GM18868 (cell line): ENCODE results near the gene TMCC1.
"Not testable (repeated sequence)": the region's sequence is repeated elsewhere in the genome, so short reads cannot be mapped to it uniquely, and the experiment has no call there.

Experiments
- ATAC-seq: cut with Tn5 transposase; IDR thresholded peaks from one replicate; pipeline ENCODE4 v1.9.1; 2021; ENCODE audit warnings: mild to moderate bottlenecking, moderate library complexity; ENCODE audit not compliant: unreplicated experiment

TMCC1 gene

DNA sequence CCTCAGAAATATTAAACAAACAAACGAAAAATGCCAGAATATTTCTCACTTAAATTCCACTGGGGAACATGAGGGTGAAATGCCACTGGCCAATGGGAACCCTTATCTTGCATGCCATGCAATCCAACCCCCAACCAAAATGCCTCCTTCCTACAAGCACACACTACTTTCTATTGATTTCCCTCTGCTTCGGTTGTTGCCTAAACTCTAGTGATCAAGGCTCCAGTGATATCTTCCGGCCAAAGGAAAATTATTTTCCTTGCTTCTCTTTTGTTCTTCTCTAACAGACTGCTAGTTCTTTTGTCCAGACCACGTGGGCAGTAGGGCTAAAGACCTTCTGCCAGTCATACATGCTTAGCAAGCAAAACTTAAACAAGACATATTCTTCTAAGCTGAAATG, 115.7 kb downstream of the TMCC1 start:
- no peak for ATAC-seq

DNA sequence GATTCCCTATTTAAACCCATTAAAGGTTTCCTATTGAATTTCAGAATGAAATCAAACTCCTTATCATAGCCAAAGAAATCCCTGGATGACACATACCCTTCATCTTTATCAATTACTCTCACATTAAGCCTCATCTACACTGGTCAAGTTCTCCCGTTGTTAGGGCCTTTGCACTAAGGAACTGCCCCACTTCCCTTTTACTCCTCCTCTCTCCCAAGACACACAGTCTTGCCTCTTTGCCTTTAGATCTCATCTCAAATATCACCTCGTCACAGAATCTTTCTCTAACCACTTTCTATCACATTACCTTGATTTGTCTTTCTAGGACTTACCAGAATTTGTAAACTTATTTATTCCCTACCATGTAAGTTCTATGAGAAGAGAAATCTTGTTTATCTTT, 117.6 kb downstream of the TMCC1 start:
- ATAC-seq, result no peak

DNA sequence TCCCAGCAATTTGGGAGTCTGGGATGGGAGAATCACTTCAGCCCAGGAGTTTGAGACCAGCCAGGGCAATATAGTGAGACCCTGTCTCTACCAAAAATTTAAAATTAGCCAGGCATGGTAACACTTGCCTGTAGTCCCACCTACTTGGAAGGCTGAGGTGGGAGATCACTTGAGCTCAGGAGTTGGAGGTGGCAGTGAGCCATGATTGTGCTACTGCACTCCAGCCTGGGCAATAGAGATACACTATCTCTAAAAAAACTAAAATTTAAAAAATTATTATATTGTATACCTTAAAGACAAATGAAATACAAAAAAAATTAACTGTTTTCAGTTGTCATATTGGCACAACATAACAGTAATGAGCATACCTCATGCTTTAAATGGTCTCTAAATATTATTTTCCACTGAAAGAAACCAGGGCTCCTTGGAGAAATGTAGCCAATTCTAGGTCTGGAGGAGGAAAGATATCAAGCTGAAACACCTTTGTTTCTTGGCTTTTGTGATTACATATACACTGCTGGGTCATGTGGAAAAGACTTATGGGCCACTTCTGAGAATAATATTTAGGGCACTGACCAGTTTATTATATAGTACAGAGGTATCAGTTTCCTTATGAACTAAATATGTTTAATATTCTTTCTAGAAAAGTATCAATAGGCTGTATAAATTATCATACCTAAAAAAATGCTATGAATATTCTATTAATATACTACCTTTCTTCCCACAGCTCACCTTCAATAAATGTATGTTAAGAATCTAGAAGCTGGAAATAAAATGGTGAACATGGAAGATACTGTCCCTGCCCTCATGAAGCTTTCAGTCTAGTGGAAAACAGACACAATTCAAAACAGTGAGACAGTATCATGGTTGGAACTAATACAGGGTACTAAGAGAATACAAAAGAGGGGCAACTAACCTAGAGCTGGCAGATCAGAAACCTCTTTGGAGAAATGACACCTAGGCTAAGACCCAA, 119.5 kb downstream of the TMCC1 start:
- ATAC-seq, result no peak

DNA sequence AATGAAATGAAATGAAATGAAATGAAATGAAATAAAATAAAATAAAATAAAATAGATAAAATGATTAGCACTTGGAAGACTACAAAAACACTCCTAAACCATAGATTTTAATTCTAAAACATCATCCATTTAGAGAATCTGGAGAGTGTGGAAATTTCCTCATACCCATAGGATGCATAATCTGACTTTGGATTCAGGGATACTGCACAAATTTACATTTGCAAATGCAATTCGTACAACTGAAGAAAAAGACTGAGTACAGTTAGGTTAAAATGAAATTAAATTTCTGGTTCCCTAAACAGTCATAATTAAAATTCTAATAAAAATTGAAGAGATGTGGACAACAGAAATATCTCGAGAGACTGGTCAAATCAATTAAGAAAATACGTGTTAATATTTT, 122.9 kb downstream of the TMCC1 start:
- ATAC-seq, result no peak

DNA sequence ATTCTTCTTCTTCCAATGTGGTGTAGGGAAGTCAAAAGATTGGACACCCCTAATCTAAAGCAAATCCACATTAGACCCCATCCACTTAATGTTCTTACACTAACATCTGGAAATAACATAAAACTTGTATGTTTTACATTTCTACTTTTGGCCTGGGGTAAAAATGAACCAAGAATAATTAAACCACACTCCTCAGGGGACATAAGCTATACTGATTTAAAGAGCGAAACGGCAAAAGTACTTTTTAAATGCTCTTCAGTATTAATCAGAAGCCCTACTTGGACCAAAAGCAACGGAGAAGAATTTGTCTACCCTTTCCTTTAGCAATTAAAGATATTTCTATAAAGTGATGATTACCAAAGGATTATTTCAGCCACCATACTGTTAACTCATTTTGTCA, 123.9 kb downstream of the TMCC1 start:
- no peak for ATAC-seq

DNA sequence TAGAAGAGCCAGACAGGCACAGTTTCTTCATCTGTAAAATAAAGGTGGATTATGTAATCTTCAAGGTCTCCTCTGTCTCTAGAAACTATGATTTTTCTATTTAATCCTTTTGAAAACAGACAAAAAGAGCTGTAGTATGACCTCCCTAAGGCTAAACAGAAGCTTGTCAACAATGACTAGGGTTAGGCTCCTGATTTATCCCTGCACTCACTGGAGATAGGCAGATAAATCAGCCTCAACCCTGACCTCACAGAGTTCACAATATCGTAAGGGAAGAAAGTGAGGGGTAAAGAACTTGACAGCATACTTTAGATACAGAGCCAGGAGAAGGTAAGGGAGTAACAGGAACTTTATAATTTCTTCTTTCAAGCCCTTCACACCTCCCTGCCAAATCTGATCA, 124.8 kb downstream of the TMCC1 start:
- ATAC-seq, result no peak

DNA sequence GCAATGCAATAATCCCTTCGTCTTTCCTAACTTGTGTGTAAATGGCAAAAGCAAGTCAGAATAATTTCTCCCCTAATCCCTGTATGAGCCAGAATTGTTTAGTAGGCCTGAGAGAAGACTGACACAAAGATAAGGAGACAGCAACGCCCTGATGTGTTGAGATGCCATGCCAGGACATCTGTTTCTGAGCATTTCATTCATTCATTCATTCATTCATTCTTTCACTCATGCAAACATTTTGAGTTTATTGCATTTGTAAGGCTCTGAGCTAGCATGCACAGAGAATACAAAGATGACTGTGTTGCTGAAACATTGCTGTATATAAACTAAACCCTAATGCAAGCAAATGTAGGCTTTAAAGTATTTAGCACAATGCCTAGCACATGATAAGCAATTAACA, 127.4 kb downstream of the TMCC1 start:
- ATAC-seq, result no peak

DNA sequence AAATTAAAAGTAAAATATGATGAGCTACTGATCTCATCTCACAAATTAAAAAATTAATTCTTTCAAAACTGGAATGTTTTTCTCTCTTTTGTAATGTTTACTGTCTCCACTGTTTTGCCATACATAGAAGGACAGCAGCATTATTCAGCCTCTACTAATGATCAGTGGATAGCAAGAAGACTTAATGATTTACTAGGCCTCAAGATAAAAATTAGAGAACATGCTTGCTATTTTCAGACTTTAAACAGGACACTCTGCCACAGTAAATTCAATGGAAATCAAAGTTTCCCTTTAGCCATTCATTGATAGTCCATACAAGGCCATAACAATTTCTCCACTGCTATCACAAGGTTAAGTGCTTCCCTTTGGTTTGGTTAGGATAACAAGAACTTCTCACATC, 129.4 kb downstream of the TMCC1 start:
- ATAC-seq, result no peak

DNA sequence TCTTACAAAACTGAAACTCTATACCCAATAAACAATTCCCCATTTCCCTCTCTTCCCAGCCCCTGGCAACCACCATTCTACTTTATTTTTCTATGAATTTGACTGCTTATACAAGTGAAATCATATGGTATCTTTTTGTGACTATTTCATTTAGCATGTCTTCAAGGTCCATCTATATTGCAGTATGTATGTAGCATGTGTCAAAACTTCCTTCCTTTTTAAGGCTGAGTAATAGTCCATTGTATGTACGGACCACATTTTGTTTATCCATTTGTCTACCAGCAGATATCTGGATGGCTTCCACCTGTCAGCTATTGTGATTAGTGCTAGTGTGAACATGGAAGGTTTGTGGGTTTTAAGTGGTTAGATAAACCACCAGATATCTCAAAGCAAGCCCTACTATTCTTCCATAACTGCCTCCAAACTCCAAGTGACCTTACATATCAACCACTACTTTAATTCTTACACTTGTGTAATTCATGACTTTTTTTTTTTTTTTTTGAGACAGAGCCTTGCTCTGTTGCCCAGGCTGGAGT, 134.7 kb downstream of the TMCC1 start:
- no peak for ATAC-seq

DNA sequence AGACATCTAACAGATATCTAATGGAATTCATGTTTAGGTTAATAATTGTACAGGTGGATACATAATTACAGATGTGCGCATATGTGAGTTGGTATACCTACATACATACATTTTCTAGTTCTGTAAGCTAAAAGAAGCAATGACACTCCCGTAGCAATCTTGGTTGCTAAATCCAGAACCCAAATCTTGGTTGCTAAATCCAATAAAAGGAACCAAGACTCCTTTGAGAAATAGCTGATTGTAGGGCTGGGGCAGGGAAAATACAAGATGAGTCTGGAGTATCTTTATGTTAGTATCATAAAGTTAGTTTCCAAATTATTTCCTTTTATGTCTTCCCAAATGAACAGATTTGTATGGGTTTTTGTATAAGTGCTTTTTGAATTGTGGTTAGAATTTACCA, 135.2 kb downstream of the TMCC1 start:
- no peak for ATAC-seq

DNA sequence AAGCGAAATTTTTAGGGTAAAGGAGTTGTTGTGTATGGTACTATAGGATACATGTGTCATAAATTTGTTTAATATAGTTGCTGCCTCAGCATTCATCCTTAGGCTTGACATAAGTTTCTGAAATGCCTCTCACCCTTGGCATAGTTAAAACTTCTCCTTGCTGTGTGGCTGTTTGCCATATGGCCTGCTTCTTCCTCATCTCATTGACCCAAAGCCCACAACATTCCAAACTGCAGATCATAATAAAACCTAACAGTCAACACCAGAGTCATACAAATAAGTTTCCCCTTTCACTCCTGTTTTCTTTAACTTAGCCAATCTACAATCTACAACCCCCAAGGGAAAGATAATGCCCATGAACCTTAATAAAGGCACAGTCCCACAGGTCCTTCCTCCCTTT, 136.6 kb downstream of the TMCC1 start:
- no peak for ATAC-seq

DNA sequence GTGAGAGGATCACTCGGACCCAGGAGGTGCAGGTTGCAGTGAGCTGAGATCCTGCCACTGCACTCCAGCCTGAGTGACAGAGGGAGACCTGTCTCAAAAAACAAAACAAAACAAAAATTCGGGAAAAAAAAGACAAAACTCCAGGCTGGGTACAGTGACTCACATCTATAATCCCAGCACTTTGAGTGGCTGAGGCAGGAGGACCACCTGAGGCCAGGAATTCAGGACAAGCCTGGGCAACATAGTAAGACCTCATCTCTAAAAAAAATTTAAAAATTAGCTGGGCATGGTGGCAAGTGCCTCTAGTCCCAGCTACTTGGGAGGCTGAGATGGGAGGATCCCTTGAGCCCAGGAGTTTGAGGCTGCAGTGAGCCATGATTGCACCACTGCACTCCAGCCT, 142.4 kb downstream of the TMCC1 start:
- not testable (repeated sequence) for ATAC-seq

DNA sequence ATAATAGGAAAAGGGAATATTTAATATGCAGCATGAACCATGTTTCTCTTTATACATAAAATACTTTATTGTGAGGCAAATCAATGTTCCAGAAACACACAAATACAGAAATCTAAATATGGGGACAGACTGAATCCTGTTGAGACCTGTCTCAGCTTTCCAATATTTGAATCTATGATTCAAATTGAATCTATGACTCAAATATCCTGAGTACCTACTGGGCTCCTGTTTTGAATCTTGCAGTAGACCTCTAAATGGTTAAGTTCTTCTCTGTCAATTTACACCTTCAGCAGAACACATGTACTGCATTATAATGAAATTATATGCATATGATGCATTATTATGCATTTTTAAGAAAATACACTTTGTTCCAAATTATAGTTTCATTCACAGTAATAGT, 143.8 kb downstream of the TMCC1 start:
- no peak for ATAC-seq

DNA sequence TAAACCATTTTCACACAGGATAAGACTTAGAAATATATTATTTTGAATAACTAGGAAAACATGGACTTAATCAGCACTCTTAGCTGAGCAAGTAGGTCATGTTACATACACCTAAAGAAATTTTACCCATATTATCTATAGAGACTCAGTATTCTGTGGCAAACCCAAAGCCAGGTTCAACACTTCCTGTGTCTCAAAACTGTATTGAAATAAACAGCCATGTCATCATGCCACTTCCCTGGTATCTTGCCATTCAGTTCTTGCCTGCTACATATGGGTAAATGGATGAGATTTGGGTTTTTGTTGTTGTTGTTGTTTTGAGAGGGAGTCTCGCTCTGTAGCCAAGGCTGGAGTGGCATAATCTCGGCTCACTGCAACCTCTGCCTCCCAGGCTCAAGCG, 145.5 kb downstream of the TMCC1 start:
- no peak for ATAC-seq

DNA sequence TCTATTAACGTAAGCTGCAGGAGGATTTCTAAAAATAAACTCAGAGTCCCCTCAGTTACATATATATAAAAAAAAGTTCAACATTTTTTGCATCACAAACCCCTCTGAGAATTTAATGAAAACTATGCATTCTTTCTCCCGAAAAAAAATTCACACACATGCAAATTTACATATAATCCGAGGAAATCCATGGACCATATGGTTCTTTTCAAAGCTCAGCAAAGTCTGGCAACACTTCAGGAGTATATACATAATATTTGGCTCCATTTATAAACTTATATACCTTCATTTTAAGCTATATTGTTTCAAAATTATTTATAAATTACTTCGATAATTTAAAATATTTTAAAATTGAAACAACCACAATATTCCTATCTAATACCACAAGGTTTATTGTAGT, 146.4 kb downstream of the TMCC1 start:
- ATAC-seq, result no peak

DNA sequence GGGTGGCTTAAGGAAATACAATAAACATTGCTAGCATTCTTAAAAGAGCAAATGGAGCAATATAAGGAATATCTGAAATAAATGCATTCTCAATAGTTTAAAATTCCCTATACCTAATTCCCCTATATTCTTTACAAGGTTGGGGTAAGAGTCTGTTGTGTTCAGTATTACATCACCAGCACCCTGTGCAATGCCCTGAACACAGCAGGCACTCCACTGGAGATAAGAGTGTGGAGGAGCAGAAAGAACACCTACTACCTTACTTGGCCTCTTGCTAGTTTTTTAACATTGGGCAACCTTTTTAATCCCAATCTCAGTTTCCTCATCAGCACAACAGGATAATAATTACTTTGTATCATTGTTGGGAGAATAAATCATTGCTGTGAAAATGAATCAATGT, 146.9 kb downstream of the TMCC1 start:
- ATAC-seq, result no peak

DNA sequence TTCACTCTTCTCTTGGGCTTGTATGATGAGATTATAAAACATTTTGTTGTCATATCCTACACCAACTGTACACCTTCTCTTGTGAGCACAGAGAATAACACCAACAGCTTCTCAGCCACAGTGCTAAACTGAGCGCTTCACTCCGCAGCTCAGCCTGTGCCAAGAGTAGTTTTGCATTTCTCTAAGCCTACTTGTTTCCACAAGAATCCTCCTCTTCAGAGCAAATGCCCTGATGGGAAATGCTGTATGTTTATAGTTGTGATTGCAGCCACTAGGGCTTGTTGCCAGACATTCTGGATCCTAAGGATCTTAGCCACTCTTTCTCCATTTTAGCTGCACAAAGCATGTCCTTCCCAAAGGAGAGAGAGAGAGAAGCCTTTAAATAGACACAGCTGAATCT, 148.3 kb downstream of the TMCC1 start:
- ATAC-seq, result no peak

DNA sequence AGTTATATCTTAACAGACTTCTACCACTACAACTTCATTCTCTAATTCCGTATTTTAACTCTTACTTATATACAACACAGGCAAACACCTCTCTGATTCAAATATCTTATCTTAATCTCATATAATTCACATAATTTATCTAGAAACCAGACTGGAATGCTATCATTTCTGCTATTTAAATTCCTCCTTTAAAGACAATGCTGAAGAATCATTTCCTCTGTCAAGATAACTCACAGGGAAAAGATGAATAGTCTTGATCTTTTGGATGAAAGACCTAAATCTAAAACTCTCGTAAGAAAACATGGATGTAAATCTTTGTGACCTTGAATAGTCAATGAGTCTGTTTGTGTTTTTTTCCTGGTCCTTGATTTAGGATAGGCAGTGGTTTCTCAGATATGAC, 151.7 kb downstream of the TMCC1 start:
- no peak for ATAC-seq

DNA sequence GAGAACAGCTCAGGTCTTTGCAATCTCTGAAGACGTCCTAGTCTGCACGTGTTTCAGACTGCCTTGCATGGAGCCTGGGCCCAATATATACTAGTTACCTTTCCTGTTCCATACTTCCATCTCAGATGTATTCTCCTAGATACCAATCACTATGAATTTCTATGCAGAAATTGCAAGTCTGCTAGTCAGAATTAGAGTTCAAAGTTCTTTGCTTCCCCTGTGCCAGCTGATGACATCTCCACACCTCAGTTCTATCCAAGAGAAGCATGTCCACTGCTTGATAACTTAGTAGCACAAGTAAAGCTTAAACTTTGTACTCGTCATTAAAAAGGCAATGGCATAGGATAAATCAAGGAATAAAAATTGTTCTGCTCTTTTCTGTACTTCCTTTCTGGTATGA, 153.4 kb downstream of the TMCC1 start:
- no peak for ATAC-seq

DNA sequence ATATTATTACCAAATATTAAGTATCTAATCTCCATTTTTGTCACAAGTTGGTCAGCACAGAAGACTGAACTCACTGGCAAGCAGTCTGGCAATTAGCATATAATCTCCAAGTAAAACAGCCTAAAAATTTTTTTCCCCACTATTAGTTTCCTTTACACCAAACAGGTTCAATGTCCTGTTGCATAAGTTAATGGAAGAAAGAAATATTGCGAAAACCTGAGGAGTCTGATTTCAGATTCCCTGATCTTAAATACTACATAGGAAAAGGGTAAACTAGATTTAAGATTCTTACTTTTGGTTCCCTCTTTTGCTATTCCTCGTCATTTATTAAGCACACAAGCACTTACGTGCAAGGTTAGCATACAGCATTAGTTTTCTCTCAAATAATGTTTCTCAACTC, 153.9 kb downstream of the TMCC1 start:
- ATAC-seq, result no peak

DNA sequence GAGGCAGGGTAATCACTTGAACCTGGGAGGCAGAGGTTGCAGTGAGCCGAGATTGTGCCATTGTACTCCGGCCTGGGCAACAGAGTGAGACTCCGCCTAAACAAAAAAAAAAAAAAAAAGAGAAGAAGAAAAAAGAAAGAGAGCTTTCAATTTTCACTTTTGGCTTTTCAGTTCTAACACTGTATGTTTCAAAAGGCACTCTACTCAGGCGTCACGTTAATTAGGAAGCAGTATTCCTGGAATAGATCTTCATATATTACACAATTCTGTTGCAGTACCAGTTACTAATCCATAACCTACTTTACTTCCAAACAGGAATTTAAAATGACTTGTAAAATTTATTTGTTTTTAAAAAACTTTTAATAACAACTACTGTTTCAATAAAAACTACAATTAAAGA, 155.3 kb downstream of the TMCC1 start:
- no peak for ATAC-seq

DNA sequence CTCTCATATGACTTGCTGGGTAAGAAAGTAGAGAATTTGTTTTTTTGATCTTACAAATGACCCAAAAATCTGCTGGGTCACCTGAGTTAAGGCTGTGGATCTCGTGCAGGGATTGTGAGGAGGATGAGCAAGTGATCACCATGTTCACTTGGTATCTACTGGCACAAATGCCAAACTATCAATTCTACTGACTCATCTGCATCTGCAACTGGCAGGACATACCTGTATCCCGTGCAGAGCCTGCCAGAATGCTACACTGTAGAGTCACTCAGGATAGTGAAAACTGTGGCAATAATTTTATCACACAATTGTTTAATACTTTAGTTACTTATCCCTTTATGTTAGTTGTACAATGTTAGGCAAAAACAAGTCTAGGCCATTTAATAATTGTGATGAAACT, 157.4 kb downstream of the TMCC1 start:
- ATAC-seq, result no peak

DNA sequence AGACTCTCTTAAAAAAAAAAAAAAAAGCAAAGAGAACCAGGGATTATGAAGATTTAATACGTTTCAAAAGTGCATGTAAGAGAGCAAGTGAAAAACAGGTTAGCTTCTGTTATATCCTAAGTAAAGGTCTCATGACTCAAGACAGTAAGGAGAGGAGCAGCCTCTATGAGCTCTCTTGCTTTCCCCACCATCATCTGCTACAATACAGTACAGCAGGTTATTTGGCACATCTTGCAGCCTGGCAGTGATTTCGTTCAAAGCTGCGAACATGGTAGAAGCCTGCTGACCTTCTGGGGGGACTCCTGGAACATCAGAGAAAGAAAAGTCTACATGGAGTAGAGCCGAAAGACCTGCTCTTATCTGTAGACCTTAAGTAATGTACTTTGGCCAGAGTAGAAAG, 157.9 kb downstream of the TMCC1 start:
- no peak for ATAC-seq
